Heart right ventricle (tissue), 16 donors: ENCODE data around the gene UTS2R. TPM values are rescaled to one million over a fixed set of nuclear protein-coding genes. Genes with fewer than 3 reads are reported as not detected.
A peak's percentile ranks its signal among the peaks of the same experiment; 100 is the strongest.

ENCODE experiments used
- ATAC-seq, 8 donors: fragments of 200-7000 bp; cut with Tn5 transposase; one replicate each; pipeline ENCODE4 v1.9.1; 2020; ENCODE audit warnings: mild to moderate bottlenecking in 8 of 8, moderate library complexity in 8 of 8, moderate number of reproducible peaks in 1 of 8
- DNase-seq, 2 donors: peaks; one replicate each; pipeline ENCODE4 v3.0.0-alpha.2; 2020
- H3K27ac ChIP-seq, 10 donors: fragments of 200-600 bp; sonication (generic) in 2 of 10; one replicate each; pipeline versions ENCODE4 v1.5.0 to v1.8.0; 2020 to 2022; ENCODE audit warnings: mild to moderate bottlenecking in 3 of 10
- H3K27me3 ChIP-seq, 7 donors: fragments of 200-600 bp; one replicate each; pipeline ENCODE4 v1.8.0; 2021 to 2022; ENCODE audit warnings: mild to moderate bottlenecking in 2 of 7
- H3K36me3 ChIP-seq, 9 donors: fragments of 200-600 bp; sonication (generic) in 1 of 9; one replicate each; pipeline versions ENCODE4 v1.5.0 to v1.8.0; 2020 to 2022; ENCODE audit warnings: mild to moderate bottlenecking in 2 of 9
- H3K4me1 ChIP-seq, 9 donors: fragments of 200-600 bp; sonication (generic) in 1 of 9; one replicate each; pipeline versions ENCODE4 v1.5.0 to v1.8.0; 2020 to 2022; ENCODE audit warnings: mild to moderate bottlenecking in 4 of 9
- H3K4me3 ChIP-seq, 10 donors: fragments of 200-600 bp; sonication (generic) in 2 of 10; one replicate each; pipeline versions ENCODE4 v1.5.0 to v1.8.0; 2020 to 2022; ENCODE audit warnings: mild to moderate bottlenecking in 7 of 10, moderate library complexity in 2 of 10
- H3K9me3 ChIP-seq, 11 donors: fragments of 200-600 bp in 10 of 11; sonication (generic) in 2 of 11; one replicate each; pipeline versions ENCODE4 v1.5.0 to v1.8.0; 2013 to 2022; ENCODE audit warnings: mild to moderate bottlenecking in 2 of 11, control low read depth in 1 of 11, moderate library complexity in 1 of 11
- WGBS, 2 donors: extraction: QIAGEN DNeasy Blood & Tissue Kit; methylation state at CpG; one replicate each; pipeline ENCODE4 v1.1.7; 2013; ENCODE audit warnings: inconsistent platforms in 1 of 2; 5-methylcytosine and 5-hydroxymethylcytosine counted together
- intact Hi-C, 10 donors: fragments of 100-400 bp; cut with DNase I; formaldehyde crosslinking; loops; one replicate each; pipeline versions ENCODE4 v1.11.1 to v1.14.2; 2022
- polyA plus RNA-seq, 2 donors: library from polyadenylated mRNA; stranded (reverse); fragments of 200-250 nt; gene quantifications; one replicate each; pipeline ENCODE4 v1.2.3, GENCODE V29; 2013
- total RNA-seq, 10 donors: library from RNA; stranded (reverse); fragmentation: NEBNext Ultra II Directional in 3 of 10; extraction: Animal tissue kit (Norgen Biotek cat#: 25700) in 3 of 10; gene quantifications; one replicate each; pipeline versions ENCODE4 v1.2.1 to v1.2.4, GENCODE V29; 2021 to 2023
- TF ChIP-seq, protein P1 (sequence below), 9 donors: fragments of 200-600 bp; sonication (generic) in 2 of 9; IDR thresholded peaks; one replicate each; pipeline versions ENCODE4 v1.5.0 to v1.8.0; 2021 to 2022; ENCODE audit warnings: antibody characterized with exemption in 9 of 9, mild to moderate bottlenecking in 5 of 9, moderate library complexity in 1 of 9
- donor health status: Arrhythmogenic right ventricular cardiomyopathy.
- donor health status: ischemic (EF 13 %, LVEDD 7.1; RV severe dilation, severe dysfunction).
- donor health status: healthy with polysubstance abuse.
- donor health status: DM: no; HTN: yes; CAD: no.
- donor health status: DM: no; HTN: no; CAD: no.
- donor health status: ischemic (EF 25% LVEDD 6.9; RV normal size, moderate dysfunction).
- donor health status: ischemic (EF 25% LVEDD 5.7; RV mildly dilated, moderate dysfunction).
- donor health status: healthy.
- donor health status: DM: yes; HTN: yes; CAD: no.
- donor health status: Ischemic cardiomyopathy.
- donor health status: ischemic (EF 35%, LVEDD 5.7; RV mildly dilated, moderate dysfunction).
- donor health status: nonischemic (EF 11% LVEDD 7.7; RV severe dilation, severe dysfunction).
- donor health status: DM: yes; HTN: yes; CAD: no.
- donor health status: PGD.
- donor health status: ischemic (EF 29% LVEDD 5.4; RV normal size, mild dysfunction).
- donor health status: nonischemic (EF 23%, LVEDD 6.1; RV moderate dilation, normal function).

Gene UTS2R
- total and polyA plus RNA-seq, 12 donors = 0.04 to 5.9 (median 1.3) TPM; not detected in 1

DNA sequence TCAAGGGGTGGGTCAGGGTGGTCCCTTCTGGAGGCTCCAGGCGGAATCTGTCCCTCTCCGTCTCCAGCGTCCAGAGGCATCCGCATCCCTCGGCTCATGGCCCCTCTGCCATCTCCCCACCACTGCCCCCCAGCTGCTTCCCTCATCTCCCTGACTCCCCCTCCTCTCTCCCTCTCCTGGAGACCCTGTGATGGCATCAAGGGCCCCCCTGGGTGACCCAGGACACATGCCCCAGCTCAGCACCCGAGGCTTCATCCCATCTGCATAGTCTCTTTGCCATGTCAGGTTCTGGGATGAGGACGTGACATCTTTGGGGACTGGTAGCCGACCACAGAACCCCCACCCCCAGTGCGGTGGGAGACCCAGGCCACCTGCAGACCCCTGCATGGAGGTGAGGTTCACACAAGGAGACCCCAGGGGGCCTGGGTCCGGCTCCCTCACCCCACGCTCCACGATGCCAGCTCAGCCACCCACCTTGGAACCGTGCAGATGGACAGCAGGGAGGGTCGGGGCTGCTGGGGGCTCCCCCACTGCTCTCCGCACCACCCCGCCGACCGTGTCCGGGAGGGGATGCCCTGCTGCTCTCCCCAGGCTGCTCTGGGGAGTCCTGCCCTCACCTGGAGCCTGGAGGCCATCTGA is 41.8 kb upstream of the UTS2R start:
- DNase-seq (no peak), ATAC-seq (no peak)
- TF ChIP-seq, protein P1, sequence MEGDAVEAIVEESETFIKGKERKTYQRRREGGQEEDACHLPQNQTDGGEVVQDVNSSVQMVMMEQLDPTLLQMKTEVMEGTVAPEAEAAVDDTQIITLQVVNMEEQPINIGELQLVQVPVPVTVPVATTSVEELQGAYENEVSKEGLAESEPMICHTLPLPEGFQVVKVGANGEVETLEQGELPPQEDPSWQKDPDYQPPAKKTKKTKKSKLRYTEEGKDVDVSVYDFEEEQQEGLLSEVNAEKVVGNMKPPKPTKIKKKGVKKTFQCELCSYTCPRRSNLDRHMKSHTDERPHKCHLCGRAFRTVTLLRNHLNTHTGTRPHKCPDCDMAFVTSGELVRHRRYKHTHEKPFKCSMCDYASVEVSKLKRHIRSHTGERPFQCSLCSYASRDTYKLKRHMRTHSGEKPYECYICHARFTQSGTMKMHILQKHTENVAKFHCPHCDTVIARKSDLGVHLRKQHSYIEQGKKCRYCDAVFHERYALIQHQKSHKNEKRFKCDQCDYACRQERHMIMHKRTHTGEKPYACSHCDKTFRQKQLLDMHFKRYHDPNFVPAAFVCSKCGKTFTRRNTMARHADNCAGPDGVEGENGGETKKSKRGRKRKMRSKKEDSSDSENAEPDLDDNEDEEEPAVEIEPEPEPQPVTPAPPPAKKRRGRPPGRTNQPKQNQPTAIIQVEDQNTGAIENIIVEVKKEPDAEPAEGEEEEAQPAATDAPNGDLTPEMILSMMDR (IDR thresholded peaks at IDR 0.05) = no peak
- H3K9me3 ChIP-seq = no peaks in the 10 kb centered on the region
- peaks cover 0 to 60% (median 31%) of the 10 kb centered on the region in 7 donors for H3K27me3 ChIP-seq
- H3K4me1 ChIP-seq = peaks cover 15 to 42% (median 32%) of the 10 kb centered on the region in 9 donors
- WGBS, 2 donors = 73 to 81% methylated on average over 19 of the region's 19 CpGs
- intact Hi-C loops = loop anchor here in 3 of 10 donors (10.0 kb wide), 3 partner anchors 85 to 295 kb away; partner anchors contain the start of genes DCXR (in 1 of the 3) and RAC3 (in 1 of the 3)
- H3K27ac ChIP-seq = no peak overlapping the region
- no peak overlapping the region for H3K4me3 ChIP-seq
- H3K36me3 ChIP-seq = peaks cover 0 to 7% (median 0%) of the 10 kb centered on the region in 9 donors

DNA sequence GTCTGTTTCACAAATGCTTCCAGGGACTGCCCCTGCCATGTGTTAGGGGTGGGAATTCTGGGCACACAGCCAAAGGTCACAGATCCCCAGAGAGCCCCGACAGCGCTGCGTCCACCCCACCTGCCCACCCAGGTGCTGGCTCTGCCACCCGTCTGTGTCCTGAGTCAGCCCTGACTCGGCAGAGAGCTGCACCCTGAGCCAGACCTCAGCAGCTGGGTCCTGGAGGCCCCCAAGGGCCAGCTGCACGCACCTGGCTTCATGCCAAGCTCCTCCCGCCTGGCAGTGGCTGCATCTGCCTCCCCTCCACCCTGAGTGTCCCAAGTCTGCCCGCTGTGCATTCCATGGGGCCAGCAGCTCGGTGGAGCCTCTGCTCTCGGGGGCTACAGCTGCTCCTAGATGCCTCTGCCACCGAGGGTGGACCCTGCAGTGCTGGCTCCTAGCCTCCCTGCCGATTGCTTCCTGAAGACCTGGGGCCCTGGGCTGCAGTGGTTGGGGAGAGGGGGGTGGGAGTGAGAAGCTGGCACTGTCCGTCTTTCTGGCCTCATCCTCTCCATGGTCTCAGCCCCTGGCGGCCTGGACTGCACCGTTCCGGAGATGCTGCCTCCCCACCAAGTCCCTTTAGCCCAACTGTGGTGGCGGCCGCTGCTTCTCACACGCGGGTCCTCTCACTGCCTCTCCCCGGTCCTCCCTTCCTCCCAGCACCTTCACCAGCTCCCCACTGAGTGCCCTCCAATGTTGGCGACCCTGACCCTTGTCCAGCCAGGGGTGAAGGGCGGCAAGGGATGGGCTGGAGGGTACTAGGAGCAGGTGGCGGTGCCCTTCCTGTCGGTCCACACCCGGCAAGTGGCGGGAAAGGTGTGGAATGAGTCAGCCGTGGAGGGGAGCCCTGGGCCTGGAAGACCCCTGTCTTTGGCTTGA is 41.0 kb upstream of the UTS2R start:
- Histone ChIP-seq H3K27ac (no peak overlapping the region), H3K4me3 (no peak overlapping the region), H3K27me3 (peaks cover 0 to 60% (median 31%) of the 10 kb centered on the region in 7 donors), H3K36me3 (peaks cover 0 to 4% (median 0%) of the 10 kb centered on the region in 9 donors), H3K9me3 (no peaks in the 10 kb centered on the region), H3K4me1 (peaks cover 19 to 49% (median 40%) of the 10 kb centered on the region in 9 donors)
- DNase-seq (peak in 1 of 2 donors; percentile 42), ATAC-seq (peak in 1 of 8 donors; percentile 8)
- intact Hi-C loops = no loop called here
- WGBS, 2 donors = 42 to 44% methylated on average over 28 of the region's 28 CpGs
- TF ChIP-seq, protein P1 (IDR thresholded peaks at IDR 0.05) = no peak

DNA sequence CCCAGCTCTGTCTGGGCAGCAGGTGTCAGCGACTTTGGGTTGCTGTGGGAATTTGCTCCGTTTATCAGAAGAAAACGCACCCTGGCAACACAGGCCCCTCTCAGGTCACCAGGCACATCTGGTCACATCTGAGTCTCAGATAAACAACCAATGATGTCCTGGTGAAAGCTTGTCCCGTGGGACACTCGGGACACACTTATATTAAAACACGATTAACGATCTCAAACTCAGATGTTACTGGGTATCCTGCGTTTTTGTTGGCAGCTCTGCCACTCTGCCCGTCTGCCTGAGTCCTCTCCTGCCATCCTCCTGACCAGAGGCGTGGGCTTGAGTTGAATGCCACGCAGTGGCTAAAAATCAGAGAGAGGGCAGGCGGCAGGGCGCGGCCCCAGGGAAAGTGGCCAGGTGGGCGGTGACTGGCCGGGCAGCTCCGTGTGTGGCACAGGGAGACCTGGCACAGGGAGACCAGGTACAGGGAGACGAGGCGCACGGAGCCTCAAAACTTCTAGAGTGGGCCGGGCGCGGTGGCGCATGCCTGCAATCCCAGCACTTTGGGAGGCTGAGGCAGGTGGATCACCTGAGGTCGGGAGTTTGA is 40.1 kb upstream of the UTS2R start:
- no peaks in the 10 kb centered on the region for H3K36me3 ChIP-seq
- WGBS, 2 donors = 90 to 94% methylated on average over 25 of the region's 25 CpGs
- intact Hi-C loops = no loop called here

More for the DNA sequence above, 40.1 kb upstream of the UTS2R start:
- DNase-seq (peak in 1 of 2 donors; percentile 10), ATAC-seq (no peak)
- H3K27me3 ChIP-seq = peaks cover 0 to 60% (median 31%) of the 10 kb centered on the region in 7 donors
- no peak overlapping the region for H3K27ac ChIP-seq
- H3K4me1 ChIP-seq = peaks cover 19 to 56% (median 47%) of the 10 kb centered on the region in 9 donors
- peak overlapping the region in 1 of 10 donors; percentile 61 for H3K4me3 ChIP-seq
- H3K9me3 ChIP-seq = no peaks in the 10 kb centered on the region
- TF ChIP-seq, protein P1 (IDR thresholded peaks at IDR 0.05) = no peak
